Keratinocyte (primary cell): ENCODE data around the gene UPK1A. TPM values are rescaled to one million over a fixed set of nuclear protein-coding genes. Genes with fewer than 3 reads are reported as not detected.
A peak's percentile ranks its signal among the peaks of the same experiment; 100 is the strongest.

Source experiments
- DNase-seq: peaks from one replicate; pipeline ENCODE4 v3.0.0-alpha.2; 2011; ENCODE audit warnings: low read depth, missing footprints, low spot score
- FAIRE-seq: peaks from 2 replicates; lab custom pipeline; 2011; peaks lifted over from hg19 to GRCh38; lab: Jason Lieb, UNC
- H2AFZ ChIP-seq: 2 replicates; pipeline ENCODE4 v1.6.0; 2012; ENCODE audit warnings: low read length, control low read depth, inconsistent platforms; ENCODE audit not compliant: control insufficient read depth
- H3K27ac ChIP-seq: 2 replicates; pipeline ENCODE4 v1.5.1; 2011; ENCODE audit warnings: low read length; ENCODE audit not compliant: control insufficient read depth, insufficient read depth
- H3K27me3 ChIP-seq: 3 replicates; pipeline ENCODE4 v1.6.0; 2011; ENCODE audit warnings: low read length; ENCODE audit not compliant: control insufficient read depth, insufficient read depth; ENCODE audit errors: extremely low read depth
- H3K36me3 ChIP-seq, 2 experiments: 2 replicates in 1 of 2; 3 replicates in 1 of 2; pipeline ENCODE4 v1.5.1; 2011; ENCODE audit warnings: low read length in 2 of 2, mild to moderate bottlenecking in 1 of 2; ENCODE audit not compliant: control insufficient read depth in 2 of 2, insufficient read depth in 2 of 2; ENCODE audit errors: extremely low read depth in 1 of 2
- H3K4me1 ChIP-seq: 3 replicates; pipeline ENCODE4 v1.5.1; 2011; ENCODE audit warnings: low read length; ENCODE audit not compliant: control insufficient read depth, insufficient read depth; ENCODE audit errors: extremely low read depth
- H3K4me2 ChIP-seq: 3 replicates; pipeline ENCODE4 v1.6.0; 2011; ENCODE audit warnings: low read depth, low read length; ENCODE audit not compliant: control insufficient read depth, insufficient read depth; ENCODE audit errors: extremely low read depth
- H3K4me3 ChIP-seq, 3 experiments: fragments of 200-600 bp in 1 of 3; sonication (generic) in 1 of 3; 2 replicates in 2 of 3; 3 replicates in 1 of 3; pipeline ENCODE4 v1.5.1; 2011 to 2016; ENCODE audit warnings: low read length in 3 of 3, mild to moderate bottlenecking in 3 of 3, control low read depth in 2 of 3, inconsistent platforms in 1 of 3, low read depth in 1 of 3, mixed read lengths in 1 of 3, mixed run types in 1 of 3, moderate library complexity in 1 of 3; ENCODE audit not compliant: control insufficient read depth in 2 of 3, insufficient read depth in 2 of 3; ENCODE audit errors: extremely low read depth in 1 of 3
- H3K79me2 ChIP-seq: 2 replicates; pipeline ENCODE4 v1.6.0; 2012; ENCODE audit warnings: low read length; ENCODE audit not compliant: control insufficient read depth, insufficient read depth
- H3K9ac ChIP-seq: 3 replicates; pipeline ENCODE4 v1.6.0; 2011; ENCODE audit warnings: low read length; ENCODE audit not compliant: control insufficient read depth, insufficient read depth; ENCODE audit errors: extremely low read depth
- H3K9me1 ChIP-seq: 3 replicates; pipeline ENCODE4 v1.6.0; 2011; ENCODE audit warnings: low read length; ENCODE audit not compliant: control insufficient read depth, insufficient read depth; ENCODE audit errors: extremely low read depth
- H3K9me3 ChIP-seq: 2 replicates; pipeline ENCODE4 v1.5.1; 2012; ENCODE audit warnings: low read depth, low read length; ENCODE audit not compliant: control insufficient read depth
- H4K20me1 ChIP-seq: 3 replicates; pipeline ENCODE4 v1.6.0; 2011; ENCODE audit warnings: low read length; ENCODE audit not compliant: control insufficient read depth, insufficient read depth; ENCODE audit errors: extremely low read depth
- CTCF ChIP-seq, 3 experiments: IDR thresholded peaks in 1 of 3; conservative IDR thresholded peaks in 1 of 3; optimal IDR thresholded peaks in 1 of 3; 2 replicates in 2 of 3; 3 replicates in 1 of 3; pipeline versions ENCODE3 to v1.5.1; 2011; ENCODE audit warnings: low read length in 3 of 3, mild to moderate bottlenecking in 3 of 3, moderate library complexity in 2 of 3, control low read depth in 1 of 3, inconsistent platforms in 1 of 3; ENCODE audit not compliant: insufficient read depth in 2 of 3; ENCODE audit errors: extremely low read depth in 1 of 3
- EZH2 ChIP-seq: IDR thresholded peaks from one replicate; pipeline ENCODE4 v1.6.1; 2012; ENCODE audit warnings: inconsistent platforms, mild to moderate bottlenecking, low read length, moderate library complexity
- dilution Hi-C: fragments of 300-500 bp; cut with MboI; formaldehyde crosslinking; loops from one replicate; pipeline ENCODE4 v1.7.0; 2020; ENCODE audit warnings: low sequenced_read_pairs; ENCODE audit not compliant: extremely low pct_ligation_motif_present
- polyA plus RNA-seq, 5 experiments: library from polyadenylated mRNA; depleted of rRNA in 3 of 5; stranded (reverse) in 3 of 5; stranded (forward) in 1 of 5; unstranded in 1 of 5; fragments of >200 nt; gene quantifications; 1 replicate in 1 of 5; 2 replicates in 3 of 5; 3 replicates in 1 of 5; pipeline versions ENCODE4 v1.2.1 to v1.2.3, GENCODE V29; 2011 to 2012; ENCODE audit warnings: missing spikeins in 2 of 5, low read depth in 1 of 5, low replicate concordance in 1 of 5

UPK1A gene
- polyA plus RNA-seq, 1 donor (not counting 4 experiments of a cell fraction or from before 2014, with no cell fraction given) = 0.09 TPM

- FAIRE-seq = no peak
- Histone ChIP-seq H3K9me3 (no peaks in the 10 kb centered on the region), H3K4me2 (no peak overlapping the region), H3K27ac (no peak overlapping the region), H4K20me1 (no peaks in the 10 kb centered on the region), H3K36me3 (no peaks in the 10 kb centered on the region), H3K79me2 (no peaks in the 10 kb centered on the region), H3K27me3 (no peaks in the 10 kb centered on the region), H2AFZ (no peak overlapping the region), H3K9ac (no peak overlapping the region), H3K4me3 (no peak overlapping the region), H3K9me1 (no peaks in the 10 kb centered on the region), H3K4me1 (no peaks in the 10 kb centered on the region)
- dilution Hi-C loops = no loop called here
- DNase-seq = no peak
- TF ChIP-seq EZH2 (no peak), CTCF (optimal IDR thresholded peaks at IDR 0.05 in 1 of 3, IDR thresholded peaks at IDR 0.05 in 1 of 3, conservative IDR thresholded peaks at IDR 0.05 in 1 of 3; ENCODE audit: extremely low read depth in 1 of 3, insufficient read depth in 2 of 3, low read length in 3 of 3) (peak in 1 of 3 experiments; percentile 33)
These were observed 25.7 kb downstream of the UPK1A start for GRCh38 chr19:35692010-35692409.

DNA sequence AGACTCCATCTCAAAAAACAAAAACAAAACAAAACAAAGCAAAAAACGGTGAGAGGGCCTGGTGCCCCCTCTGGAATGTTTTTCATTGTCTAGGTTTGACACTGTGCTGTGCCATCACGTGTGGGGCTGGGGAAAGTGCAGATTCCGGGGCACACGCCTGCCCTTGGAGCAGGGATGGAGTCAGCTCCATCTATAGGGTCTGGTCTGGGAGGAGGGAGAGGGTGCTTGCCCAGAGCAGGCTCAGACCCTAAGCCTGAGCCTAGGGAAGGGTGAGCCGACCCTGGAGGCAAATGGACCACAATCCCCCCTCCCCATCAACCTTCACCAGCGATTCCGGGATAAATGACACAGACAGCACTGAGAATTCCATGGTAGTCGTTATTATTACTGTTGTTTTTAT, 27.1 kb downstream of the UPK1A start:
- TF ChIP-seq EZH2 (no peak), CTCF (optimal IDR thresholded peaks at IDR 0.05 in 1 of 3, IDR thresholded peaks at IDR 0.05 in 1 of 3, conservative IDR thresholded peaks at IDR 0.05 in 1 of 3; ENCODE audit: extremely low read depth in 1 of 3, insufficient read depth in 2 of 3, low read length in 3 of 3) (no peak)

More for the DNA sequence above, 27.1 kb downstream of the UPK1A start:
- Histone ChIP-seq H3K9ac (no peak overlapping the region), H2AFZ (no peak overlapping the region), H4K20me1 (no peaks in the 10 kb centered on the region), H3K4me1 (no peaks in the 10 kb centered on the region), H3K36me3 (no peaks in the 10 kb centered on the region), H3K79me2 (no peaks in the 10 kb centered on the region), H3K9me1 (no peaks in the 10 kb centered on the region), H3K27ac (no peak overlapping the region), H3K4me3 (no peak overlapping the region), H3K27me3 (no peaks in the 10 kb centered on the region), H3K9me3 (no peaks in the 10 kb centered on the region), H3K4me2 (no peak overlapping the region)
- dilution Hi-C loops = no loop called here
- FAIRE-seq (no peak), DNase-seq (no peak)
